Measurements from ENCODE around the gene KLHL3. TPM values are rescaled to one million over a fixed set of nuclear protein-coding genes. Genes with fewer than 3 reads are reported as not detected.
"Not testable (repeated sequence)": the region's sequence is repeated elsewhere in the genome, so short reads cannot be mapped to it uniquely, and the experiment has no call there.

KLHL3 gene, protein sequence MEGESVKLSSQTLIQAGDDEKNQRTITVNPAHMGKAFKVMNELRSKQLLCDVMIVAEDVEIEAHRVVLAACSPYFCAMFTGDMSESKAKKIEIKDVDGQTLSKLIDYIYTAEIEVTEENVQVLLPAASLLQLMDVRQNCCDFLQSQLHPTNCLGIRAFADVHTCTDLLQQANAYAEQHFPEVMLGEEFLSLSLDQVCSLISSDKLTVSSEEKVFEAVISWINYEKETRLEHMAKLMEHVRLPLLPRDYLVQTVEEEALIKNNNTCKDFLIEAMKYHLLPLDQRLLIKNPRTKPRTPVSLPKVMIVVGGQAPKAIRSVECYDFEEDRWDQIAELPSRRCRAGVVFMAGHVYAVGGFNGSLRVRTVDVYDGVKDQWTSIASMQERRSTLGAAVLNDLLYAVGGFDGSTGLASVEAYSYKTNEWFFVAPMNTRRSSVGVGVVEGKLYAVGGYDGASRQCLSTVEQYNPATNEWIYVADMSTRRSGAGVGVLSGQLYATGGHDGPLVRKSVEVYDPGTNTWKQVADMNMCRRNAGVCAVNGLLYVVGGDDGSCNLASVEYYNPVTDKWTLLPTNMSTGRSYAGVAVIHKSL
- total RNA-seq: 3.3 and 8.6 TPM in 2 replicates

DNA sequence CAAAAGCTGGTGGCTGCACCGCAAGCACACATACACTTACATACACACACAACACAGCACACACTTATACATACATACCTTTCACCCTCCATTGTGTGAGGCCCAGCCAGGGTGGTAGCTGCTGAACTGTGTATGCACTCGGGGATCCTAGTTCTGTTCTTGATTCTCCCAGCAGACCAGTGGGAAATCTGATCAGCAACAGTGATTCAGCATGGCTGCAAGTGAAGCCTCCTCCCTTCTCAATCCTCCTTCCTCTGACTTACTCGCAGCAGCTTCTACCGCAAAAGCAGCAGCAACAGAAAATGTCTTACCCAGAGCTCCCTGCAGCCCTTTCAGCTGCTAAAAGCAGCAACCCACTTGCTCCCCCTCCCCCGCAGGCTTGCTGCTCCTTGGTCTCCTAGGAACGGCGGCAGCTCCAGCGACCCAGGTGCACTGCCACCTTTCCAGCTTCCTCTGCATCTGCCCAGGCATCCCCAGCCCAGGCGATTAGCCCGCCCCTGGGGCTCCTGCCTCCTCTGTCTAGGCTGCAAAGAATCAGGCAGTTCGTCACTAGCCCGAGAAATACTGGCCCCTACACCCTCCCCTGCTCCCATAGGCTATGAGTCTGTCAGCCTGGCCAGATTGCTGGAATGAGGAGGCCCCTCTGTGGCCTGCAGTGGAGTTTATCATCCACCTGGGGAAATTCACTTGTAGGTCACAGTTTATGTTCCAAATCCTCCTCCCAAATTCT lies at the start of gene KLHL3:
TSS of gene KLHL3 (minus strand) at position 535 of the 730 bp plus-strand sequence. CDS start at position 92, 443 bp downstream.
- no peak for DNase-seq (ENCODE audit: extremely low read depth, low read depth, low spot score)

DNA sequence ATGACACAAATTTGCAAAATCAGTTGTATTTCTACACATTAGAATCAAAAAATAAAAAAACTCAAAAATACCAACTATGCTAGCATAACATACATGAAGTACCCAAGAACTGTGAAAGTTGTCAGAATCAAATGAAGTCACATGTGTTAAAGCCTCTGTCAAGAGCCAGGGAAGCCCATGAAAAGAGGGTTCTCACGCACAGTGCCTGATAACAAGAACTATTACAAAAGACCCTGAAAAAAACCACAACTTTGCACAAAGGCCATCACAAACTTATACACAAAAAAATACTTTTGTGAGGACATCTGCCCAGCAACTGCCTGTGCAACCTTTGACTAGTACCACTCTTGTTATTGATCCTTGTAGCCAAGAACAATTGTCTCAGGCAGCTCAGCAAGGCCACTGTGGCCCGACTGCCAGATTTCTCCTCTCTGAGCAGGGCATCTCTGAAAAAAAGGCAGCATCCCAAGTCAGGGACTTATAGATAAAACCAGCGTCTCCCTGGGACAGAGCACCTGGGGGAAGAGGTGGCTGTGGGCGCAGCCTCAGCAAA lies 47.2 kb upstream of the KLHL3 start:
- no peak for DNase-seq (ENCODE audit: extremely low read depth, low read depth, low spot score)

DNA sequence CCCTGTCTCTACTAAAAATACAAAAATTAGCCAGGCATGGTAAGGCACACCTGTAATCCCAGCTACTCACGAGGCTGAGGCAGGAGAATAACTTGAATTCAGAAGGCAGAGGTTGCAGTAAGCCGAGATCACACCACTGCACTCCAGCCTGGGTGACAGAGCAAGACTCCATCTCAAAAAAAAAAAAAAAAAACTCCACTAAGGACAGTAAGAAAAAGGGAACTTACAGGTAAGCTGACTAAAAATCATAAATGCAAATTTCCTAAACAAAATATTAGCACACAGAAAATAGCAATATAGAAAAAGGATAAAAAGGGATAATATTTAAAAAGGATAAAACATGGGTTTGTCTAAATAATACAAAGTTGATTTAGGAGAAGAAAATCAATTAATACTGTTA lies 46.2 kb upstream of the KLHL3 start:
- no peak for DNase-seq (ENCODE audit: extremely low read depth, low read depth, low spot score)

DNA sequence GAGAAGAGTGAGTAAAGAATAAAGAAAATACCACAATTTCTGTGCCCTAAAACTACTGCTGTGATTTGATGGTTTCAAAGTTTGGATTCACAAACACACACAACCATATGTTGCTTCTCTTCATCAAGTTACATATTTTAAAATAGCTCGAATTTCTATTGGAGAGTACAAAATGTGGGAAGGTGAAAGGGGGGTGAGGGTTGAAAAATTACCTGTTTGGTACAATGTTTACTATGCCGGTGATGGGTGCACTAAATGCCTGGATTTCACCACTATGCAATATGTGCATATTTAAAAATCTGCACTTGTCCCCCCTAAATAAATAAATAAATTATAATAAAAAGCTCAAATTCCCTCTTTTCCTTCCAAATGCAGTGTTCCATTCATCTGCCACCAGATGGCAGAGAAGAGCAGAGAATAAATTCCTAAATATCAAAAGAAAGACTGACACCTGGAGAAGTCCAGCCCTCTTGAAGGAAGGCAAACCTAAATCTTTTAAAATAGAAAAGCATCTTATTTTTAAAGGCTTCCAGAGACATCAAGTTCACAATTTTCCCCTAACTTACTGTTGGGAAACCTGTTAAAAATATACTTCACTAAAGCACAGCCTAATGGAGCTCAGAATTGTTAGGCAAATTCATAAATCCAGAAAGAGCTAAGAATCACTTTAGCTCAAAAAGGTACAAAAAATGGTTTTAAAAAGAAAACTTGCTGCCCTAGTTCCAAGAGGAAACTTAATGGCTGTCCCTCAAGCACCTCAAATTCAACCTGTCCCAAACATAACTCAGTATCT lies 43.1 kb upstream of the KLHL3 start:
- peak; percentile 48 for DNase-seq (ENCODE audit: extremely low read depth, low read depth, low spot score)

DNA sequence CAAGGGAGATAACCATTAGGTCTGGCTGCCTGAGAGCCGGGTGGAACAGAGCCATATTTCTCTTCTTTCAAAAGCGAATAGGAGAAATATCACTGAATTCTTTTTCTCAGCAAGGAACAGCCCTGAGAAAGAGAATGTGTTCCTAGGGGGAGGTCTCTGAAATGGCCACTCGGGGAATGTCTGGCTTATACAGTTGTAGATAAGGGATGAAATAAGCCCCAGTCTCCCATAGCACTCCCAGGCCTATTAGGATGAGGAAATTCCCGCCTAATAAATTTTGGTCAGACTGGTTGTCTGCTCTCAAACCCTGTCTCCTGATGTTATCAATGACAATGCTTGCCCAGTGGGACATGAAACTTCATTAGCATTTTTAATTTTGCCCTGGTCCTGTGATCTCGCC lies 32.0 kb upstream of the KLHL3 start:
- DNase-seq (ENCODE audit: extremely low read depth, low read depth, low spot score): not testable (repeated sequence)

DNA sequence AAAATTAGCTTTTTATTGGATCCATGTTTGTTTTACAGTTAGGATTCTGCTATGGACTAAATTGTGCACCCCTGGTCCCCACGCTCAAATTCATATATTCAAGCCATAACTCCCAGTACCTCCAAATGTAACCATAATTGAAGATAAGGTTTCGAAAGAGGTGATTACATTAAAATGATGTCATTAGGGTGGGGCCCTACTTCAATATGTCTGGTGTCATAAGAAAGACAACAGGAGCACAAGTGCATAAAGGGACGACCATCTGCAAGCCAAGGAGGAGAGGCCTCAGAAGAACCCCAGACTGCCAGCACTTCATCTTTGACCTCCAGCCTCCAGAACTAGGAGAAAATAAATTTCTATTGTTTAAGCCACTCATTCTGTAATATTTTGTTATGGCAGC lies 25.7 kb upstream of the KLHL3 start:
- DNase-seq (ENCODE audit: extremely low read depth, low read depth, low spot score): no peak

DNA sequence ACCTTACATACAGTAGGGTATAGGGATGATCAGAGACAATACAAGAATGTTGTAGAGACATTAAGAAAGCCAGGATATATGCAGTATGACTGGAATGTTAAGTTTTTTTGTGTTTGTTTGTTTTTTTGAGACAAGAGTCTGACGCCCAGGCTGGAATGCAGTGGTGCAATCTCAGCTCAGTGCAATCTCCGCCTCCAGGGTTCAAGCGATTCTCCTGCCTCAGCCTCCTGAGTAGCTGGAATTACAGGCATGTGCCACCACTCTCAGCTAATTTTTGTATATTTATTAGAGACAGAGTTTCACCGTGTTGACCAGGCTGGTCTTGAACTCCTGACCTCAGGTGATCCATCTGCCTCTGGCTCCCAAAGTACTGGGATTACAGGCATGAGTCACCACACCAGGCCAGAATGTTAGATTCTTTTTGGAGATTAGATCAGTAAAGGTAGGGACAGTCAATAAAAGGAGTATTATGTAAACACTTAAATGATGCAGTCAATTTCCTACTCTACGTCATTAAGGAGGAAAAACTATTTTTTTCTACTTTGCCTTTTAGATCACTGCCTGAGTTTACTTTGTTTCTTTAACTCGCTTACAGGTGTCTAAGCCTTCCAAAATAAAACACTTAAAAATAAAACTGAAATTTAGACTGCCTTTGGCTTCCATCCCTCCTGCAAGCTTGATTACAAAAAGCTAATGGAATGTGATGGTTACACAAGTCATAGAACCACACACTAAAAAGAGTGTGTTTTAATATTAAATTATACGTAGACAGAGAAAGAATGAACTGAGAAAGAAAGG lies 25.0 kb upstream of the KLHL3 start:
- no peak for DNase-seq (ENCODE audit: extremely low read depth, low read depth, low spot score)

DNA sequence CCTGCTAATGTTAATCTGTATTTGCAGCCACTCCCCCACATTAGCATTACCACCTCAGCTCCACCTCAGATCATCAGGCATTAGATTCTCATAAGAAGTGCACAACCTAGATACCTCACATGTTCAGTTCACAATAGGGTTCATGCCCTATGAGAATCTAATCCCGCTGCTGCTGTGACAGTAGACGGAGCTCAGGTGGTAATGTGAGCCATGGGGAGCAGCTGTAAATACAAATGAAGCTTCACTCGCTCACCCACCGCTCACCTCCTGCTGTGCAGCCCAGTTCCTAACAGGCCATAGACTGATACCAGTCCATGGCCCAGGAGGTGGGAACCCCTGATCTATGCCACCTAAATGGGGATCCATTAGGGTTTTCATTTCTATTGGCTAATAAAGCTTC lies 24.4 kb upstream of the KLHL3 start:
- DNase-seq (ENCODE audit: extremely low read depth, low read depth, low spot score): no peak

DNA sequence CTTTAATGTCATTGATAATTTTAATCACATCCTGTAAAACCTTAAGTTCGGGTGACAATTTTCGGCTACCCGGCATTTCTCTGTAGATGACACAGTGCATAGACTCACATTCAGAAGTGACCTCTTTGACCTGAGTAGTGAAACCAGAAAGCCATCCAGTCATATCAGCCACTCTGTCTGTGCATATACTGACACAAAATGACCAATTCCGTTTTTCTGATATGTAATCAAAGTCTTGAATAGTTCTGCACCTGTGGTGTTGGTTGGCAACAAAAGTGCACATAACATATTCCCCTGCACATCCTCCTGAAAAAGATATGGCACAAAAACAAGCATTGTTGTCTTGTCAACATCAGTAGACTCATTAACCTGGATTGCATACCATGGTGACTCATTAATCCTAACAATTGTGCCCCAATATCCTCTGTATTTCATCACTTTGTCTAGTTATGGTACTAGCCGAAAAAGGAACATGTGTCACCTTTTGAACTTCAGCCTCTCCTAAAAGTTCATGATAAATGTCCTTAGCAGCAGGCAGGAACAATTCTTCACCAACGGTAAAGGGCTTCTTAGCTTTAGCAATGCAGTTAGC lies 22.9 kb upstream of the KLHL3 start:
- DNase-seq (ENCODE audit: extremely low read depth, low read depth, low spot score): no peak

DNA sequence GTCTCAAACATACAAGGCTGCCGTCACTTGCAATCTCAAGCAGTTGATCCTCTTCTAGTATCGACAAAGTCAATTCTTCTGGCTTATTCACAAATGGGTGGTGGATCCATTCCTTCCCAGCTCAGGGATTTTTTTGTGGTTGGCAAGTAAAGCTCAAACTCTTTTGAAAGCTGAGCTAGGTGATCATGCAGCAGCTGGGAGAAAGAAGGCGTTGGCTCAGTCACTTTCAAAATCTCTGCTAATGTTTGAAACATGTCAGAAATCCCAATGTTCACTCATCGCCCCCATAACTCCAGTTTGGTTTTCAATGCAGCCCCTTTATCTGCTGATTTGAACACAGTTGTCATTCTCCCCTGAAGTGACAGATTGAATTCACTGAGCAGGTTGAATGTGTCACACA lies 22.2 kb upstream of the KLHL3 start:
- DNase-seq (ENCODE audit: extremely low read depth, low read depth, low spot score): no peak

DNA sequence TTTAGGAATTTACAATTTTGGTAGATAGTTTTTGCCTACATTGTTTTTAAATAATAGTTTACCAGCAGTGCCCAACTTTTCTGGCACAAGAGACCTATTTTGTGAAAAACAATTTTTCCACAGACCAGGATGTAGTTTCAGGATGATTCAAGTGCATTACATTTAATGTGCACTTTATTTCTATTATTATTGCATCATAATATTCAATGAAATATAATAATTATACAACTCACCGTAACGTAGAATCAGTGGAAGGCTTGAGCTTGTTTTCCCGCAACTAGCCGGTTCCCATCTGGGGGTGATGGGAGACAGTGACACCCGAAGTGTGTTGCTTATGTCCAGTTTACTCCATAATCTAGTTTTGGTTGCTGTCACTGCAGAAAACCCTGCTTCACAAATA lies 21.7 kb upstream of the KLHL3 start:
- no peak for DNase-seq (ENCODE audit: extremely low read depth, low read depth, low spot score)

DNA sequence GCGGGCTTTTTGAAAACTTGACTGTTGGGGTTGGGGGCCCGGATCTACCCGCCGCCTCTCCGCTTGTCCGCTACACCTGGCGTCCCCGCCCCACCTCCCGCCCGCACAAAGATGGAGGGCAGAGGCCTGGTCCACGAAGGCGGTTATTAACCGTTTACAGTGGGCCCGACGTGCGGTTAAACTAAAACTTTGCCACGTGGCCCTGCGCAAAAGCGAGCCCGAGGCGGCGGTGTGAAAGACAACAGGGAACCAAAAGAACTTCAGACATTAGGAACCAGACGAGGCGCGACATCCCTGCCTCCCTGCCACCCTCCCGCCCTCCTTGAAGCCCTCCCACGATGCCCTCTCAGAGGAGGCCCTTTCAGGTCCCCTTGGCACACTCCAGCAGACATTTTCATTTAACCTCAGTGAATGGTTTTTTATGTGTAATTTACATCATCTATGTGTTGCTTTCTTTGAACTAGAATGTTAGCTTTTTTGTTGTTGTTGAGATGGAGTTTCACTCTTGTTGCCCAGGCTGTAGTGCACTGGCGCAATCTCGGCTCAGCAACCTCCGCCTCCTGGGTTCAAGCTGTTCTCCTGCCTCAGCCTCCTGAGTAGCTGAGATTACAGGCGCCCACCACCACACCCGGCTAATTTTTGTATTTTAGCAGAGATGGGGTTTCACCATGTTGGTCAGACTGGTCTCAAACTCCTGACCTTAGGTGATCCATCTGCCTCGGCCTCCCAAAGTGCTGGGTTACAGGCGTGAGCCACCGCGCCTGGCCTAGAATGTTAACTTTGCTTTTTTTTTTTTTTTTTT lies 19.3 kb upstream of the KLHL3 start:
- no peak for DNase-seq (ENCODE audit: extremely low read depth, low read depth, low spot score)

DNA sequence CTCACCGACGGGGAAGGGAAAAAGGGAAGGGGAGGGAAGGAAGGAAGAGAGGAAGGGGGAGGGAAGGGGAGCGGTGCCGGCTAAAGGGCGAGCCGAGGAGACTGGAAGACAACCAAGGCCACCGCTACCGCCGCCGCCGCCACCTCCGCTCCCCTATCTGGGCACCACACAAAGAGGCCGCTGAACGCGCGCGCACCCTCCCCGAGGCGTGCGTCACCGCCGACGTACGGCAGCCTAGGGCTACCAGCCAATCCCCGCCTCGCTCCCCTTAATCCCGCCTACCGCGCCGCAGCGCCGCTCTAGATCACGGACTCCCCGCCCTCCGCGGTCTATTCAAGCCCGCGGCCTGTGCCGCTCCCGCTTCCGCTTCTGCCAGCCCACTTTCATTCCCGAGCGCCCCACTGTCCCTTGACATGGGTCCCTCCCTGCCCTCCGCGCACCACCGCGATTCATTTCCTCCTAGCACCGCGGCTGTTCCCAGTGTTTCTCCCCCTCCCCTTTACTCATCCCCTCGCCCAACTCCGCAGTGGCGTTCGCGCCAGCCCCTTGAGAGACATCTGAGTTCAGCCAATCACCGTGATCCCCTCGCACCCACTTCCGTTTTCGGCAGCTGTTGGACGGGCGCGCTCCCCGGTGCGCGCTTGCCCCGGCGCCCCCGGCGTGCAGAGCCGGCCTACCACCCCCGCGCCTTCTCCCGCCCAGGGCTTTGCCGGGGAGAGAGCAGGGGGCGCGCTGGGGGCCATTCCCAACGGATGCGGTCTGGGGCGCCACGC lies 18.5 kb upstream of the KLHL3 start, which contains the start of gene HNRNPA0:
TSS of gene HNRNPA0 (minus strand) at position 176 of the 773 bp plus-strand sequence. CDS start 297 bp downstream, outside the sequence.
- peak; percentile 89 for DNase-seq (ENCODE audit: extremely low read depth, low read depth, low spot score)

DNA sequence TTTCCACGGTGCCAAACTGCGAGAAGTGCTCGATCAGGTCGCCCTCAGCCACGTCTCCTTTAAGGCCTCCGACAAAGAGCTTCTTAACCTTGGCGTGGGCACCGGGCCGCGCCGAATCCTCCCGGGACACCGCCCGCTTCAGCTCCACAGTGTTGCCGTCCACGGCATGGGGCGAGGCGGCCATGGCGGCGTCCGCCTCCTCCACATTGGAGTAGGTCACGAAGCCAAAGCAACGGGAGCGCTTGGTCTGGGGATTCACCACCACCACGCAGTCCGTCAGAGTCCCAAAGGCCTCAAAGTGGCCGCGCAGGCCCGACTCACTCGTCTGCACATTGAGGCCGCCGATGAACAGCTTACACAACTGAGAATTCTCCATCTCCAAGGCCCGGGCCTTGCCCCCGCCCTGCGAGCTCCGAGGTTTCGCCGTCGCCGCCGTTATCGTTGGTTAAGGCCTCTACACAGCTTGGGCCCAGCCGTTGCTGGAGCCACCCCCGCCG lies 17.9 kb upstream of the KLHL3 start:
- no peak for DNase-seq (ENCODE audit: extremely low read depth, low read depth, low spot score)

DNA sequence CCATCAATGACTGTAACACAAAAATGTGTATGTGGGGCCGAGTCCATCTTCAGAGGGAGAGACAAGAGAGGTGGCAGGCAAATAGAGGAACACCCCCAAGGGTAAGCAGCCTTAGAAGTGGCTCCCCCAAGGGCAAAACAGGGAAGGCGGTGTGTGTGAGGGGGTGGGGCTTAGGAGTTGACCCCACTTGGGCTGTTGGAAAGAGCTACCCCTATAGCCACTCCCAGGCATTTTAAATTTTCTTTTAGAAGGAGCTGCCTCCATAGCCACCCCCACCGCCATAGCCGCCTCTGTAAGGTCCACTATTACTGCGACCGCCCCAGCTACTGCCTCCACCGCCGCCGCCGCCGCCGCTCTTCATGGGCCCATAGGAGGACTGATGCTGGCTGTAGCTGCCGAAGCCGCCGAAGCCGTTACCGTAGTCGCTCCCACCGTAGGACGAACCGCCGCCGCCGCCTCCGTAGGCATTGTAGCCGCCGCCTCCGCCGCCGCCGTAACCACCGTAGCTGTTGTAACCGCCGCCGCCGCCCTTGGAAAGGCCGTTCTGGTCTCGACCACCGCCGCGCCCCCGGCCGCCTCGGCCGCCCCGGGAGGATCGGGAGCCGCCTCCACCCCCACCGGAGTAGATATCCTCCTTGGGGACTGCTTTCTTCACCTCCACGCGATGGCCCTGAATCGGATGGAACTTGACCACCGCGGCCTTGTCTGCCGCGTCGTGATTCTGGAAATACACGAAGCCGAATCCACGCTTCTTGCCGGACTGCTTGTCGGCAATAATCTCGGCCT lies 17.2 kb upstream of the KLHL3 start:
- no peak for DNase-seq (ENCODE audit: extremely low read depth, low read depth, low spot score)

DNA sequence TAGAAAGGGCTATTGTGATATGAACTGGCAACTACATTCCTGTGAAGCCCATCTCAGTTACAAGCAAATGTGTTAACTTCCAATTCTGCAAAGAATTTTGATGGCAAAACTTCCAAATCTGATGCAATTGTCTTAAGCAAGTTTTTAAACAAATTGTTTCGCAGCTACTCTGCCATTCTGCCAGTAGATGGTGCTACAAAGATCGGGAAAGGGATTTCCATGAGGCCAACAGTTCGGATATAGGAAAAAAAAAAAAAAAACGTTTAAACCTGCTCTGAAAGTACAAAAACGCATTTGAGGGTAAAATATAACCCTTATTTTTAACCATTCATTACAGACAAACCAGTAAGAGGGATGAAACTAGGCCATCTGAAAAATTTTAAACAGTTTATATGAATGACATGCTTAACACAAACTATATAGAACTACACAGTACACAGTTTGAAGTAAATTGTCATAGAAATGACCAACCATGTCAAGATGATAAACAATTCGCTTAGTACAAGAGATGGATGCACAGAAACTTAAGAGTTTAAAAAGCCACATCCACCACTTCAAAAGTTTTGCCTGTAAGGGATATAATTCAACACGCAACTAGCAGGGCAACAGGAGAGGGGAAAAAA lies 16.1 kb upstream of the KLHL3 start:
- DNase-seq (ENCODE audit: extremely low read depth, low read depth, low spot score): no peak
